ENCODE data around the gene MYBBP1A.

MYBBP1A gene

DNA sequence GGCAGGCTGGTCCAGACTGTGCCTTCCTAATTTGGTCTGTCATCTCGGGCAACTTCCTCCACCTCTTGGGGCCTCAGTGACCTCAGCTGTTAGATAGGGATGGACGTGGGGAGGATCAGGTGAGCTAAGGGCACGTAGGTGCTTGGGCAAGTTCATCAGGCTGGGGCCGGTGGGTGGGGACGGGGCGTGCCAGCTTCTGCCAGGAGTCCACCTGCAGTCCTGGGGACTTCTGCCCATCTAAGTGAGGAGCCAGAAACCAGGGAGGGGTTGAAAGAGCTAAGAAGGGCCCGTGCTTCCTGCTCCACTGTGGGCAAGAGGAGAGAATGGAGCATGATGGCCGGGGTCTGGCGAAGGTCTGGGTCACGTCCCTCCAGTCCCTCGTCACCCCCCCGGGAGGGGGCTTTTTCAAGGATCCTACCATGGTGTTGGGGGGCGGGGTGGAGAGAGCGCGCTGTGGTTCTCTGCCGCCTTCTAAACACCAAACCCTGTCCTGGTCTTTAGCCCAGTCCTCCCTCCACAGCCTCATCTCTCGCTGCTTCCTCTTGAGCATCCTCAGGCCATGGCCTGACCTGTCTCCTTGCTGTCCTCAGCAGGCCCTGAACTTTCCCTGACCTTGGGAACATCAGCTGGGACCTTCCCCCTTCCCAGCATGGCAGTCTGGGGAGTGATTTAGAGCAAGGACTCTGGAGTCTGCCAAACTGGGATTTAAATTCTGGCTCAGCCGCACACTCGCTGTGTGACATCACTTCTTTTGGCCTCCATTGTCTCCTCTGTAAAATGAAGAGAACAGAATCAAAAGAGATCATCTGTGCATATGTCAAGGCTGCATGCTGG, 34.9 kb downstream of the MYBBP1A start:
- no peak for DNase-seq (ENCODE audit: low spot score)

DNA sequence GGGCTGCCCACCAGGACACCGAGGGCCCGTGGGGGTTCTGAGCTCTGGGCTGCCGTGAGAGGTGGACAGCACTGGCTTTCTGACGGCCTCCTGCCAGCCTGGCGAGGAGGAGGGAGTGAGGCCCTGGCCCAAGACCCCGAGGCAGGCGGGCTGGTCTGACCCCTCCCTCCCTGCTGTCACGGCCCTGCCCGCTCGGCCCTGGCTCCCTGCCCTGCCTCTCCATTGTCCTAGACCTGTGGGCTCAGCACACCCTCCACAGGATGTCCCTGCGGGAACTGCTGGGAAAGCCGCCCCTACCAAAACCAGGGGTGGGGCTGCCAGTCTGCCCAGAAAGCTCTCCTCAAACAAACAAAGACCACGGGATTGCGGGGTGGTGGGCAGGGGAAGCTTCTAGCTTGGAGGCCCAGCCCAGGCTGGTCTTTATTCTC, 35.8 kb downstream of the MYBBP1A start:
- no peak for DNase-seq (ENCODE audit: low spot score)

DNA sequence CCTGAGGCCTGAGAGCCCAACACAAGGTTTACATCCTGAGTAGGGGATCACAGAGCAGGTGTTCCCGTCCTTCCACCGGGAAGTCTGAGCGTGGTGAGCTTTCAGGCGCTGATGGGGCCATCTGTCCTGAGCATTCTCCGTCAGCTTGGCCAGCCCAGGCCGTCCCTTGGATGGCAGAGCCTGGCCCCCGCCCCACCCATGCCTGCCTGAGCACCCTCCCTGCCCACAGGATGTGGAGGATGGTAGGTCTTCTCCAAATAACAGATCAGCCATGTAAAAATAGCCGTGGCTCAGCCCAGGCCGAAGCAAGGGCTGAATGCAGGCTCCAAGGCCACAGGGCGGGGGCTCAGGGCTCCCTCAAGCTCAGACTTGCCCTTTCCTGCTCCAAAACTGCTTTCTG, 36.3 kb downstream of the MYBBP1A start:
- no peak for DNase-seq (ENCODE audit: low spot score)

GRCh38 chr17:4516735-4517134, 38.4 kb downstream of the MYBBP1A start:
- no peak for DNase-seq (ENCODE audit: low spot score)

- no peak for DNase-seq (ENCODE audit: low spot score)
Measured at GRCh38 chr17:4515501-4515900, 39.7 kb downstream of the MYBBP1A start.

- DNase-seq (ENCODE audit: low spot score) = no peak
Measured at GRCh38 chr17:4514779-4515178, 40.4 kb downstream of the MYBBP1A start.

DNA sequence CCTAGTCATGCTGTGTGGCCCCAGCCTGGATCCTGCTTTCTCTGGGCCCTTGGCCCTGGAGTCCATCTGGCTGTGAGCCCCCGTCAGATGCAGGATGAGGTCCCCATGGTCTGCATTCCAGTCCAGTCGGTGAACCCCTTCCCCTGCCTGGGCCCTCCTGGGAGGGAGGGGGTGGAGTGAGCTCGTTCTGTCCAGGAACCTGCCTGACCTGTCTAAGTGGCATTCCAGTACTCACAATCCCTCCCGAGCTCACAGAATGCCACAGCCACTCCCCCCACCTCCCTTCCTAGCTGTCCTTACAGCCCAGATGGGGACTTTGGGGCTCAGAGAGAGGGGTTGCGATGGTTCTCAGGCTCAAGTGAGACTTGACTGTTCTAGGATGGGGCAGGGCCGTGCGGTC, 41.0 kb downstream of the MYBBP1A start:
- DNase-seq (ENCODE audit: low spot score) = no peak

GRCh38 chr17:4513113-4514032, 41.8 kb downstream of the MYBBP1A start:
- no peak for DNase-seq (ENCODE audit: low spot score)

DNA sequence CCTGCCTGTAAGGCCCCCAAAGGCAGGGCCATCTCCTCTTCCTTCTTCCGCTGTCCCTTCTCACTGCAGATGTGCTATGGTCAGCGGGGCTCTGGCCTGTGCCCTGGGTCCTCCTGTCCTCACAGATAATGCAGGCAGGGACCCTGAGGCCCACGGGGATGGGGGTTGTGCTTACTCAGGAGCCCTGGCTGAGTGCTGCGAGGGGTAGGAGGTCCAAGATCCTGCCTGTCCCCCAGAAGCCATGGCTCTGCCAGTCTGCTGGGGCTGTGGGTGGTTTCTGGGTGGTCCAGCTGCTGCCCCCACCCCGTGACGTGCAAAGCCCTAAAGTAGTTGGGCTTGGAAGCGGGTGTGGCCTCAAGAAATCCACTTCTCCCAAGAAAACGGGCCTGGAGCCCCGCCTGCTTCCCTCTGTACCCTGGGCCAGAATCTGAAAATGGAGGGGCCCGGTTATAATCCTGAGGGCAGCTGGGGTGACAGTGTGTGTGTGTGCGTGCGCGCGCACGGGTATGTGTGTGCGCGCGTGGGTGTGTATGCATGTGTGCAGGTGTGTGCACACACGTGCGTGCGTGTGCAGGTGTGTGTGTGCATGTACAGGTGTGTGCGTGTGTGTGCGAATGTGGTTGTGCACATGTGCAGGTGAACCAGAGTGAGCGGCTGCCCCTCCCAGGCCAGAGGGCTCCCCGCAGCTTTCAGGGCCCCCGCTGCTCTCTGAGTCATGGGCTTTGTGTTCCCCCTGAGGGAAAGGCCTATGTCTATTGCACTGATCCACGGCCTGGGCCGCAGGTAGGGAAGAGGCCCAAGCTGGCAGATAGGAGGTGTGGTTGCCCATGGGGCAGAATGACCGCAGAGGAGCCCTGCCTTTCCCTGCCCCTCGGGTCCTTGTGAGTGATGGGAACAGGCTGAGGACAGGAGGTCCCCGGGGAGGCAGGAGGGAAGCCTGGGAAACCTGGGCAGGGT, 42.8 kb downstream of the MYBBP1A start:
- no peak for DNase-seq (ENCODE audit: low spot score)

GRCh38 chr17:4511199-4511932, 43.8 kb downstream of the MYBBP1A start:
- no peak for DNase-seq (ENCODE audit: low spot score)

DNA sequence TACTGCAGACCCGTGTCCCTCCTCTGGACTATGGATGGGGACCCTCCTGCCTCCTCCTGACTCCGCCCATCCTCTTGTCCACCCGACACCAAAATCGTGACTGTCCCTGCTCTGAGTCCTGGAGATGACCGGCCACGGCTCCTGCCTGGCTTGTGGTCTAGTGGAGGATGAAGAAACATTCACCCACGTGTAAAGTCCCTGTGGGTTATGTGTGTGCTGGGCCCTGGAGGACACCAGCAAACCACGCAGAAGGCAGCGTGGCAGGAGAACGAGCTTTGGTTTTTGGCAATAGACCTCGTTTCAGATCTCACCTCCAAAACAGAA, 44.6 kb downstream of the MYBBP1A start:
- DNase-seq (ENCODE audit: low spot score) = no peak

GRCh38 chr17:4509923-4510617, 45.1 kb downstream of the MYBBP1A start:
- DNase-seq (ENCODE audit: low spot score) = no peak

- DNase-seq (ENCODE audit: low spot score) = no peak
Measured at GRCh38 chr17:4509401-4509800, 45.8 kb downstream of the MYBBP1A start.

- DNase-seq (ENCODE audit: low spot score) = no peak
Measured at GRCh38 chr17:4508207-4508606, 47.0 kb downstream of the MYBBP1A start.

DNA sequence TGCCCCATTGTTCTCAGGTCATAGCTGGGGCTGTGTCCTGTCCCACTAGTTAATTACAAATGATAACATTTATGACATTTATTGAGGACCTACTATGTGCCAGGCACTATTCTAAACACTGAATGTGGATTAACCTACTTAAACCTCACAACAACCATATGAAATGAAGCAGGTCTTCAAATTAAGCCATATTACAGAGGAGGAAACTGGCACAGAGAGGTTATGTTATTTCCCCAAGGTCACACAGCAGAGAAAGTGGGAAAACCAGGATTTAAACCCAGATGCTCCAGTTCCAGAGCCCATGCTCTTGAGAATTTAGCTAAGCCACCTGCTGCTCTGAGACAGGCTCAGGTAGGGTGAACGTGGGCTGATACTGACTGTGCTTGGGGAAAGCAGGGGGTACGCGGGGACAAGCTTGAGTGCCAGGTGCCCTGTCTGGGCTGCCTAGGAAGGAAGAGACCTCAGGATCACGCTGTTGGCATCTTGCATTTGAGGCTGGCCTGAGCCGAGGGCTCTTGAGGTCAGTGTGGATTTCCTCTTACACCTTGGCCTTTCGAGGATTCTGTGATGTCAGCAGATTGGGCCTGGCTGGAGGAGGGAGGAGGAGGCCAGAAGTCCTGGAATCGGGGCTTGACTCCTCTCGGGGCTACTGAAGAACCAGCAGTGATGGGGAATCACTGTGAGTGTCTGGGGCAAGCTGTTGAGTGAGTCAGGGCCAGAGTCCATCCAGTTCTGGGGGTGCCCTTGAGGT, 47.6 kb downstream of the MYBBP1A start:
- no peak for DNase-seq (ENCODE audit: low spot score)

GRCh38 chr17:4506892-4507291, 48.3 kb downstream of the MYBBP1A start:
- DNase-seq (ENCODE audit: low spot score) = no peak

- no peak for DNase-seq (ENCODE audit: low spot score)
Measured at GRCh38 chr17:4506175-4506813, 48.9 kb downstream of the MYBBP1A start.

DNA sequence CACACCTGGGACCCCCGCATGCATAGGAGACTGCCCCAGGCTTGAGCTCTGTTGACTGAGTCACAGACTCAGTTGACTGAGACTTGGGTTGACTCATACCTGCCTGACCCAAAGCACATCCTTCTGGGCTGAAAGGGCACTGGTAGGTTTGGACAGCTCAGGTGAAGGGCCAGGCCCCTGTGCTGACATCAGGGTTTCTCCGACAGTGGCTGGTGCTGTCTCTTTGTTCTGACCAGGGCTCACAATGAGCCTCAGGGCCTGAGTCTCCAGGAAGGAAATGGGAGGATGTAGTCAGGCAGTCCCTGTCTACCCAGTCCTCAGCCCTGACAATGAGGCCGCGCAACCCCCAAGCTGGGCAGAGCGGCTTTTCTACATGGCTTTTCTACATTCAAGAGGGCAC, 50.0 kb downstream of the MYBBP1A start:
- no peak for DNase-seq (ENCODE audit: low spot score)

GRCh38 chr17:4504188-4504587, 51.0 kb downstream of the MYBBP1A start:
- no peak for DNase-seq (ENCODE audit: low spot score)
